GM21390 (cell line): ENCODE measurements around the gene UBTD1.
A peak's percentile ranks its signal among the peaks of the same experiment; 100 is the strongest.

Experiments used
- ATAC-seq: cut with Tn5 transposase; IDR thresholded peaks from one replicate; pipeline ENCODE4 v1.9.1; 2021; ENCODE audit not compliant: unreplicated experiment

The UBTD1 gene

DNA sequence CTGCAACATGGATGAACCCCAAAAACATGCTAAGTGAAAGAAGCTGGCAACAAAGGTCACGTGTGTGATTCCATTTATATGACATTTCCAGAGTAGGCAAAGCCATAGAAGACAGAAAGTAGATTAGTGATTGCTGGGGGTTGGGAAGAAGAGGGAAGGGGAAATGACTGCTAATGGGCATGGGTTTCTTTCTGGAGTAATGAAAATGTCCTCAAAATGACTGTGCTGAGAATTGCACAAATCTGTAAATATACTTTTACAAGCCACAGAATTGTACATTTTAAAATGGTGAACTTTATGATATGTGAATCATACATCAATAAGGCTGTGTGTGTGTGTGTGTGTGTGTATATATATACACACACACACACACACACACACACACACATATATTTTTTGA, 16.3 kb upstream of the UBTD1 start:
- ATAC-seq: no peak

DNA sequence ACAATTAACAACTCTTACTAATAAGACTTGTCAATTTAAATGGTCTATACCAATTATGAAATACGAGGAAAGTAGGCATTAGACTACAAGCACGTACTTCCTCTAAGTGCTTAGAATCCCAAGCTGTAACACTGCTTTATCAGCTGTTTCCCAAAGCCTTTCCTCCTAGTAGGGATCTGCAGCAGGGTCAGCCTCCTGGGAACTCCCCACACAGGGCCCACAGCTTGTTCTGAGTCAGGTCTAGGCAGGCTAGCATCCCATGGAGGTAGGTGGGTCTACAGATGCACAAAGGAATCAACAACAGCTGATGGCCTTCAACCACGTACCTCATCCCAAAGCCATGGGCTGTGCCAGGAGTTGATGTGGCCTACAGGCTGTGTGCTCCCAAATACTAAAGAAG, 15.2 kb upstream of the UBTD1 start:
- no peak for ATAC-seq

DNA sequence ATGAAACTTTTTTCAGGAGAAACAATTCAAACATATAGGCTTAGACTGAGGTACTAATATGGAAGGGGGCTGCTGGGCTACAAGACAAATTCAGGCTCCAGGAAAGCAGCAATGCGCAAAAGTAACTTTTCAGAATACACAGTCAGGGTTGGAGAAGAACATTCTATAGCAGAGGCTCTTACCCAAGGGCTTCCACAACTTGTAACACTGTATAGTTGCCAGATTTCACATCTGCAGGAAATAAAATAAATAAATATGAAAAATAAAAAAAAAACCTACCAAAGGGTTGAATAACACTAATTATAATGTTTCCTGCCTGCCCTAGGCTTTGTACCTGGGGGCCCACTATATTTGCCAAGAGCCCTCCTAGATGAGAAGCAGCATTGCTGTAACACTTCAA, 14.8 kb upstream of the UBTD1 start:
- no peak for ATAC-seq

DNA sequence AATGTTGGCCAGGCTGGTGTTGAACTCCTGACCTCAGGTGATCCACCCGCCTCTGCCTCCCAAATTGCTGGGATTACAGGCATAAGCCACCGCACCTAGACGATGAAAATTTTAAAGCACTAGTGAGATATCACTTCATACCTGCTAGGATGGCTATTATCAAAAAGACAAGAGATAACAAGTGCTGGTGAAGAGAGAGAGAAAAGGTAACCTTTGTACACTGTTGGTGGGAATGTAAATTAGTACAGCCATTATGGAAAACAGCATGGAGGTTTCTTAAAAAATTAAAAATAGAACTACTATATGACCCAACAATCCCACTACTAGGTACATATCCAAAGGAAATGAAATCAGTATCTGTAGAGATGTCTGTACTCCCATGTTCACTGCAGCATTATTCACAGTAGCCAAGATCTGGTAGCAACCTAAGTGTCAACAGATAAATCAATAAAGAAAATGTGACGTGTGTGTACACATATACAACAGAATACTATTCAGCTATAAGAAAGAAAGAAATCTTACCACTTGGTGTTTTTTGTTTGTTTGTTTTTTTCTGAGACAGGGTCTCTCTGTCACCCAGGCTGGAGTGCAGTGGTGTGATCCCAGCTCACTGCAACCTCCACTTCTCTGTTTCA, 13.0 kb upstream of the UBTD1 start:
- no peak for ATAC-seq

DNA sequence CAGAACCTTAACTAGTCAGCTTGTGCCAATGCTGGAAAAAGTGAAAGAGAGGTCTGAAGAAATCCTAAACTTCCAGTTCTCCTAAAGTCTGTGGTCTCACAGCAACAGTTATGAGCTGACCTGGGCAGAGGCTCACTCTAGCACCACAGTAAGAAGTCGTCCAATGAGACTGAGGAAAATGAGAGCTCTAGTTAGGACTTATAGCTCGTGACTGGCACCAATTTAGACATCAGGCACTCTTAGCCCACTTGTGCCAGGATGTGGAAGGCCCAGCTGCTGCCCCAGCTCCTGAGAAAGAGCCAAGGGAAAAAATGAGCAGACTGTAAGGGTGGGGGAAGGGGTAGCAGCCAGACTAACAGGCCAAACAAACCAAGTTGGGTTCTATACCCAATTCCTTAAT, 8.1 kb upstream of the UBTD1 start:
- ATAC-seq: no peak

DNA sequence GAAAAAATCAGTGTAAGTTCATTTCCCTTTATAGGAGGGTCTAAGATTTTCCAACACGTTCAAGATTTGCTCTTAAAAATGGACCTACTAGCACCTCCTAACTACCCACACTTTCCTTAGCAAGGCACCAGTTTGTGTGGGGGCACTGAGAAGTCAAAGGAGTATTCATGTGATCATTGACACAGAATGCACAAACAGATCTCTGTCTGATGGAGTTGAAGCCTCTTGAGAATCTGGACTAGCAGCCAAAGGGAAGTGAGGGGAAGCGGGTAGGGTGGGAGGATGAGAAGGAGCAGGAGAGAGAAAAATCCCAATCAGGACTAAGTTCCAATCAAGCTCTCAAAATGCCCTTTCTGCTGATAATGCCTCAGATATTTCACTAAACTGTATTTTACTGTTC, 4.6 kb upstream of the UBTD1 start:
- ATAC-seq: no peak

DNA sequence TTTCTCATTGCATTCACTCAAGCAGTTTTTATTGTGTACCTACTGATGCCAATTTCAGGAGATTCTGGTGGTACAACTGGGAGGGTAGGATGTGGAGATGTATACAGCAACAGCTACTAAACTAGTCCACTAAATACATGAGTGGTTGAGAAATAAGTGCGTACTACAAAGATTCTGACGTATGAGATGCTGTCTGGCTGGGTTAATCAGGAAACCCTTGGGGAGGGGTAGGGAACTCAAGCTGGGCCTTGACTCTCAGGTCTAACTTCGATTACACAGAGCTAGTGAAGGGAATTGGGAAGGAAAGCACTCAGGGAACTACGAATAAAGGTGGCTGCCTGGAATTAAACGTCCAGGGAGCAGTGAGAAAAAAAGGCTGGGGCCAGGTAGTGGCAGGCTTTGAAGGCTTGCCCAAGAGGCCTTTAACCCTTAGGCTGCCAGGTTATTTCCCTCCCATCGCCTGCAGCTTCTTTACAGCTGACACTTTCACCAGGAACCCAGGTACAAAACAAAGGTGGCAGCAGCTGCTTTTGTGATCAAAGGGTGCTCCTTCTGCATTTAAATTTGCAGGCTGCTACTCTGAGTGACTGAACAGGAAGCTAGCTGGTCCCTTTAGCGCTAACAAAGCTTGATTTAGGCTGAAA, 3.7 kb upstream of the UBTD1 start:
- ATAC-seq: no peak

DNA sequence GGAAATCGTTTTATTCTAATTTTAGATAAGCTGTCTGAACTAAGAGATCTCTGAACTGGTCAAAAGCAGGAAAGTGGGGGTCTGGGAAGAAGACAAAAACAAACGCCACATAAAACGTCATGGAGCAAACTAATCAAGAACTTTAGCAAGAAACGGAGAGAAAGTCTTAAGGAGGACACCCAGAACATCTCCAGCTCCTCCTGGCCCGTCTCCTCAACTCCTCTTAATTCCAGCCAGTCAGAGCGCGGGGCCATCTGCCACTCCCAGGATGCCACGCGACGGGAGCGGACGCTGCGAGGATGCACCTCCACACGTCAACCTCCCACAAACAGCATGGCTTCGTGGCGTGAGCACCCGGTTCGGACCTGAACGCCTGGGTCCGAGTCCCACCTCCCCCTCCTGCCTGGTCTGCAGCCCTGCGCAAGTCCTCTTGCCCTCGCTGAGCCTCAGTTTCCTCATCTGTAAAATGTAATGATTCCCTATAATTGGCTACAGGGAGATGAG, 1.1 kb upstream of the UBTD1 start:
- peak; percentile 31 for ATAC-seq

DNA sequence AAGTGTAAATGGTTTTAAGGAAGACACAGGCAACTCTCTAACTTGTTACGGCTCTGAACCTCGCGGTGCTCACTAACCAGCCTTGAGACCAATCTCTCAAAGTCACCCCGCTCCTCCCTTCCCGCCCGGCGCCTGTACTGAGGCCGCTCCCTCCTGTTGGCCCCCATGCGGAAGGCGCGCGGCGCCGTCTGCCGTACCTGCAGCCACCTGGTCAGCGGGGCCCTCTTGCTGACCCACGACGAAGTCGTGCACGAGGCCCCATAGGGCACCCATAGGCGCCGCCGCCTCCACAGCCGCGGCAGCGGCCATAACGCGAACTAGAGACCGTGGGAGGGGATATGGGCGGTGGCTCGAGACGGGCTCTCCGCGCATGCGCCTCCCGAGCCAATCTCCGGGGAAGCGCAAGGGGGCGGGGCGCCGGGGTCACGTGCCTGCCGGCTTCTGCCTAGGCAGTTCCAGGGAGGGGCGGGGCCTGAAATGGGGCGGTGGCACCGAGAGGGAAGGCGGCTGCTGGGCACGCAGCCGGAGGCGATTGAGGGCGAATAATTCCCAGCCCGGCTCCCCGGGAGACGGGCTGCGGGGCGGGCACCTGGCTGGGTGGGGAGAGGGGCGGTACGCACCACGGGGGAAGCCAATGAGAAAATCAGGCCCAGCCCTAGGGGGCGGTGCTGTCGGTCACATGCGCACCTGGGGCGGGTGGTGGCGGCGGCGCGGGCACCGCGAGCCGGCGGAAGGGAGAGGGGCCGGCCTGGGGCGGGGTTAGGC, 466 bp upstream of the UBTD1 start, which contains the start of gene MMS19:
TSS of gene MMS19 (minus strand) at position 347 of the 765 bp plus-strand sequence. CDS start at position 309, 38 bp downstream.
- peak; percentile 93 for ATAC-seq

DNA sequence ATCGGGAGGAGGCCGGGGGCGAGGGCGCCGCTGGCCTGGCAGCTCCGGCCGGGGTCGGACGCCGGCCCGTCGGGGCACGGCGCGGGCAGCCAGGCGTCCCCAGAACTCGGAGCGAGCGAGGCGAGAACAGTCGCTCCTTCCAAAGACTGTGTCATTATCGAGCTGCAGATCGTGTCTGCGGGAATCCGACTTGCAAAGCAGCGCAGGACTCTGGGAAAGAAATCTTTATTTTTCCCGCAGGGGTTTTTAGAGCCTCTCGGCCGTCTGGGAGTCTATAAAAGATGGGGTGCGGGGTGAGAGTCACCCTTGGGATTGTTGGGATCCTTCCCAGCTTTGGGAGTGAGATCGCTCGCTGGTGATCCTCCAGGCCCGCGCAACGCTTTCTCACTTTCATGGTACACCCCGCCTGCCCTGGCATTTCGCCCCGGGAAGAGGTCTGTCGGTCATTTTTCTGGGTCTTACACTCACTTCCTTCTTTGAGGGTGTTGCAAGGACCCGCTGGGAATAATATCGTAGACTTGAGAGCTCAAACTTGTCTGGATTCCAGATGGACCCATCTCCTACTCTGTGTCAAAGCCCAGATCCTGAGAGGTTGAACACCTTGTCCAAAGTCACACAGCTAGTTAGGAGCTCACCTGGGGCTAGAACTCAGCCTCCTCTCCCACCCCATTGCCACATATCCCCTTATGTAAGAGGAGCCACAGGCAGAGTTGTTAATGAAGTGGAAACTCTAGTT, 1.0 kb downstream of the UBTD1 start:
- ATAC-seq: no peak

DNA sequence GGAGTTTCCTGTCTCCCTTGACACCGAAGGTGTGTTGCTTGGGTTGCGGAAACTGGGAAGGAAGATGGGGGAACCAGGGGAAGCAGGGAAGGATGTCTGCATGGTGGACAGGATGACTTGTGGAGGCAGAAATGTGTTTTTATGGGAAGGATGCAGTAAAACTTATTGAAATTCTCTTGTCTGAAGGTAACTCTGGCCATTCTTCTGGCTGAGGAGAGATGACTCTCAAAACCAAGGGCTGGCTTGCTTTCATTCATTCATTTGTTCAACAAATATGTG, 1.5 kb downstream of the UBTD1 start:
- no peak for ATAC-seq

DNA sequence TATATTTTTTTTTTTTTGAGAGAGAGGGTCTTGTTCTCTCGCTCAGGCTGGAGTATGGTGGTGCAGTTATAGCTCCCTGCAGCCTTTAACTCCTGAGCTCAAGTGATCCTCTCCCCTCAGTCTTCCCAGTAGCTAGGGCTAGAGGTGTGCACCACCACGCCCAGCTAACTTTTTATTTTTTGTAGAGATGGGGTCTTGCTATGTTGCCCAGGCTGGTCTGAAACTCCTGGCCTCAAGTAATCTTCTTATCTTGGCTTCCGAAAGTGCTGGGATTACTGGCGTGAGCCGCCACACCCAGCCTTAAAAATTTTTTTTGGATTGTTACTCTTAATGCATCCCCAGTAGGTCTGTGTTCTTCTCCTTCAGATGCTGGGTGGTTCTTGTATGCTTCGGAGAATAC, 4.2 kb downstream of the UBTD1 start:
- ATAC-seq: no peak

DNA sequence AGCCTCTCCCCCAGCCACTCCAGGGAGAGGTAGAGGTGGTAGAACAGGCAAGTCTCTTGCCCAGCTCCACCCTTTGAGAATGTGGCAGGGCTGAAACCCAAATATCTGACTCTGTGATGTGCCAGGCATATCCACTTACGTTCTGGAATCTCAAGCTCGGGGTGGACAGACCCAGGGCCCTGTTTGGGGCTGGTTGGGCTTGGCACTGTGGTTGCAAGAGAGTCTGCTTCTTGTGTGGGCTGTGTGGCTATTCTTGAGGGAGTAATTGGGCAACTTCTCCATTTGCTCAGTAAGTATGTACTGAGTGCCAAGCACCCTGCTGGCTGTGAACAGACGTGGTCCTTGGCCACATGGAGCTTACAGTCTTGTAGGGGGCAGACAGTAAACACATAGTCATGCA, 4.7 kb downstream of the UBTD1 start:
- no peak for ATAC-seq

DNA sequence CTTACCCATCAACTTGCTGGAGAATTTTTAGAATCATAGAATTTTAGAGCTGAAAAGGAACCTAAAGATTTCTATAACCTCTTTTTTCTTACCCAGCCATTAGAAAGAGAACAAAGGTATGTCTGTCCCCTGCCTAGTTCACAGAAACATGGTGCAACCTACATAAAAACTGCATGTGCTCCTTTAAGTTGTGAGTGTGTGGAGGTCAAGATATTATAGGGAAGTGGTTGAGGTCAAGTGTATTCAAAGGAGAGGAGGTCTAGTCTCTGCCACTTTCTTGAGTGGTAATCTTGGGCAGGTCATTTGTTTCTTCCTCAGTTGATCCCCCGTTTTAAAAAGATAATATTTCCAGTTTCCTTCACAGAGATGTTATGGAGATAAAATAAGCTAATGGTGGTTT, 6.4 kb downstream of the UBTD1 start:
- ATAC-seq: no peak

DNA sequence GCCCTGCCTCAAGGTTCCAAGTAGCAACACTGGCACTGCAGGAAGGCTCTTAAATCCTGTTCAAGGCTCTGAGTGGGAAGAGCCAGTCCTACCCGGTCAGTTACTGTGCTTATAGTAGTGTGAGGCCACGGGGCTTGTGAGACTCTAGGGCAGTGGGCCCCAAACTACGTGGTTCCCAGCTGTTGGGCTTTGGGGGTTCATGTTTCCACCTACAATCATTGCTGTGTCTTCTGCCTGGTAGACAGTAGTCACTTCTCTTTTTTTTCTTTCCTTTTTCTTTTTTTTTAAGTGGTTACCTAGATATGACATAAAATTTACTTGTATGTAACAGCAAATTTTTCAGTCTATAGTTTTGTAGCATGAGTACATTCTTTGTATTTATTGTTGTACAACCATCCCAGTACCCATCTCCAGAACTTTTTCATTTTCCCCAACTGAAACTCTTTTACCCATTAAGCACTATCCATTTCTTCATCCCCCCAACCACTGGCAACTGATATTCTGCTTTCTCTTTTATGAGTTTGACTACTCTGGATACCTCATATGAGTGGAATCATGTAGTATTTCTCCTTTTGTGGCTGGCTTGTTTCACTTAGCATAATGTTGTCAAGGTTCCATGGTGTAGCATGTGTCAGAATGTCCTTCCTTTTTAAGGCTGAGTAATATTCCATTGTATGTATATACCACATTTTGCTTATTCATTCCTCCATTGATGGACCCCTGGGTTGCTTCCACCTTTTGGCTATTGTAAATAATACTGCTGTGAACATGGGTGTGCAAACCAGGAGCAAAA, 7.7 kb downstream of the UBTD1 start:
- no peak for ATAC-seq

DNA sequence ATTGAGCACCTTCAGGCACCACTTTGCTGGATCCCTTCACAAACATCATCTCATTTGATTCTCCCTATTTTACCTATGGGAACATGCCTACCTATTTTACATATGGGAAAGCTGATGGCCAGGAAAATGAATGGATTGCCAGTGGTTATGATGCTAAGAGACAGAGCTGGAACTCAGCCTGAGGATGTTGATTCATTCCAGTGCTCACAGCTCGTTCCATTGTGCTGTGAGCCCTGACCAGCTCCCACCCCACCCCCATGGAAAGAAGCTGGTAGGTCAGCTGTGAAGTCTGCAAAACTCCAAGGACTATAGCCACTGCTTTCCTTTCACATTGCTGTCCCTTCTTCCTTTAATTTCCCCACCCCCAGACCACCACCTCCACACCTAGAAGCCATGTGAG, 9.6 kb downstream of the UBTD1 start:
- ATAC-seq: no peak

DNA sequence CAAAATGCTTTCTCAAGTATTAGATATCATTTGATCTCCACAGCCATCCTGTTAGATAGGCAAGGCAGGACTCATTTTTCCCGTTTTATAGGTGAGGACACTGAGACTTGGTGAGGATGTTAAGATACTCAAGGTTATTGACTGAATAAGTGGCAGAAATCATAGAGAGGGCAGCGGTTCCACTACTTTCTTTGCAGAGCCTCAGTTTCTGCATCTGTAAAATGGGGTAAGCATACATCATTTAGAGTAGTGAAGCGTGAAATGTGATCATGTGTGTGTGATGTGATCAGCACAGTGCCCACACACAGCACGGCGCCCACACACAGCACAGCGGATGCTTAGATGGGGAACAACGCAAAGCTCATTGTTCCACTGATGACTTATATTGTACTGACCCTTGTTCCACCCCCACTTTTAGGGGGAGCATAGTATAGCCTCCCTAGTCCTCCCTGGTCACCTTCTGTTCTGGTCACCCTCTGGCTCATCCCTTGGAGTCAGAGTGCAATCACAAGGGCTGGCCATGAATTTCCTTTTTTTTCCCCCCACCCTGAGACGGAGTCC, 10.5 kb downstream of the UBTD1 start:
- ATAC-seq: no peak

DNA sequence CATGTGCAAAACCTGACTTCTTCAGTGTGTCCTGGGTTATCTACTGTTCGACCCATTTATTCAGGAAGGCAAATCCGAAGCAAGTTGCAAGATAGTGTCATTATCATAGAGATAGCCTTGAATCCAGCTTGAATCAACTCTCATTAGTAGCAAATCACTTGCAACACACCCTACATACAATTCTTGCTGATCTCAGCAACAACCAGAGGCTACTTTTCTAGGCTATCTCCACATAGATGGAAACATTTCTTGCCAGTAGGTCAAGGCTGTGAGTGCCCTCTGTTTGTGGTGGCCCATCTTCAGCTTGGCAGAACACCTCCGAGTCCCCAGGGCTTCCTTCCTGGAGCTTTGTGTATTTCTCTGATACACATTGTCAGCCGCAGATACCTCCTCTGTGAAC, 12.0 kb downstream of the UBTD1 start:
- ATAC-seq: no peak

DNA sequence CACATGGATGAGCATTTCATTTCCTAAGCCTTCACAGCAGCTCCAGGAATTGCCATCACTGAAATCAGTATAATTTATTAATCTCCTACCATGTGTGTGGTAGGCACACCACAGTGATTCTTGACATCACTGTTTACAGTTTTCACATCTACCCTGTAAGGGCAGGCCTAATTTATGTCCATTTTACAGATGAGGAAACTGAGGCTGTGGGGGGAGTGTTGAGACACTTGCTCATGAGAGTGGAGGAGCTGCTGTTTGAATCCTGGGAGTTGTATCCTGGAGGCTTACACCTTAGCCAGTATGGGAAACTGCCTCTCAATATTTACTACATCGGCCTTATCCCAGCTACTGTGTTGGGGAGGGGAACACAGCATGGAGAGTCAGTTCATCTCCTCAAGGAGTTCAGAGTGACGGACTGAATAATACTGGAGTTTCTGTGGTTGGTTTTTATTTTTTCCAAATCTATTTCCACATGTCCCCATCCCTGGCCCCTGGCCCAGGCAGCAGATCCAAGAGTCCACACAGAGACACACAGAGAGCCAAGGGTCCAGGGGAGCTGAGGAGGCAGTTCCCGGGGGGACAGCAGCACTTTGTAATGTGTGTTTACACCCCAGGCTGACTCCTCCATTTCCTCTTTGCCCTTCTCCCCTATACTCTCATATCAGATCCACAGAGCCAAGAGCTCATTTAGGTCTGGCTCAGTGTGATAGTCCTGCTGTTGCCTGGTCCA, 13.2 kb downstream of the UBTD1 start:
- no peak for ATAC-seq

DNA sequence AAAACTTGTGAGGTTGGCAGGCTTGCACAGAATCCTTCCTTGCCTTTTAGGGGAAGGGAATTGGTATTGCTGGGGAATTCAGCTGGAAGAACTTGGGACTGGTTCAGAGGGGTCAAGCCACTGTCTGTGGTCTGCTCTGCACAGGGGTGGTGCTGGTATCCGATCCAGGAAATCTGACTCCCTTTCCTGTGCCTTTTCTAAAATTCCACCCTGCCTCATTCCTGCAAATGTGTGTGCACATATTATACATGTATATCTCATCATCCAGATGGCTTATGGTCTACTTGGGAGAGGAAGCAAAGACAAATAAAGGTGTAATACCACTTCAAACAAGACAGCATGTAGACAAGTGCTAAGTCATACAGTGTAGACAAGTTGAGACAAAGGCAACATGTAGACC, 14.3 kb downstream of the UBTD1 start:
- no peak for ATAC-seq
